ENCODE measurements around the gene THOC7. TPM values are rescaled to one million over a fixed set of nuclear protein-coding genes. Genes with fewer than 3 reads are reported as not detected.
A peak's percentile ranks its signal among the peaks of the same experiment; 100 is the strongest.

The THOC7 gene
- total and polyA plus RNA-seq, 2 donors (not counting 3 experiments of a cell fraction or from before 2014, with no cell fraction given), result 16.9 to 68.7 TPM

DNA sequence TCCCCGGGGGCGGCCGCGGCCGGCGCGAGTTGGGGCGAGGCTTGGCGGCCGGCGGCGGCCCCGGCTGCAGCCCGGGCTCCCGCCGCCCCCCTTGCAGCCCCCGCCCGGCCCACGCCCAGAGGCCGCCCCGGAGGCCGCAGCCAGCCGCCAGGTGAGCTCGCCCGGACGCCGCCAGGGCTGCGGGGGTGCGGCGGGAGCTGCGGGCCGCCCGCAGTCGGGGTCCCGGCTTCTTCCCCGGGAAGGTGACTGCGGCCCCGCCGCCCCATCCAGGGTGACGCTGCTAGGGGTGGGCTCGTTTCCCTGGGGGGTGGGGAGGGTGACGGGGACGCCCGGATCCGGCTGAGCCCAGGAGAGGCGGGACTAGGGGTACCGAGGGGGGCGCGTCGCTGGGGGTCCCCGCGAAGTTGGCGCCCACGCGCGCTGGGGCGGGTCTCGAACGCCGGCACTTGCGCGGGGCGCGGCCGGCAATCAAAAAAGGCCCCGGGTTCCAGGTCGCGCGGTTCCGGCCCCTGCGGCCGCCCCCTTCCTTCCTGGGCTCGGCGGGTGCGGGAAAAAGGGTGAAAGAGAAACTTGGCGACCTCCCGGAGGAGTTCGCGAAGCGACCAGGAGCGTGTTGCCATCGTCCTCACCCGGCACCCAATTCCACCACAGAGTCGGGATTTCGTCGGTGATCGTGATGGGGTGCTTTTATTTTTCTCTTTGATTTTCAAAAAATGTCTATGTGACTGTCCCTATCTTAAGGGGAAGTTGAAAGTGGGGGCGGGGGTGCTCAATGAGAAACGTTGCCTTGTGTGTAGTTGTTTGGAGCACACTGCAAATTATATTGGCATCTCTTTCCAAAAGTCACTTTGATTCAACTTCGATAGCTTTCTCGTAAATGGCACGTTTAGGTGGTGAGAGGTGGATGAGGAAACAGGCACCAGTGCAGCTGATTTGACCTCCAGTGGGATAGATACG, 681 bp upstream of the THOC7 start:
- ChIA-PET CTCF (interaction anchor here (0.8 to 1.3 kb wide), 2 partner anchors 44 to 129 kb away, joined by 3 to 4 read pairs; no protein-coding TSS in a partner anchor), POLR2A (interaction anchor here (0.7 kb wide), 1 partner anchor 33 kb away, joined by 3 read pairs; no protein-coding TSS in a partner anchor)
- TF ChIP-seq, protein P1, sequence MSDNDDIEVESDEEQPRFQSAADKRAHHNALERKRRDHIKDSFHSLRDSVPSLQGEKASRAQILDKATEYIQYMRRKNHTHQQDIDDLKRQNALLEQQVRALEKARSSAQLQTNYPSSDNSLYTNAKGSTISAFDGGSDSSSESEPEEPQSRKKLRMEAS (IDR thresholded peaks at IDR 0.05; ENCODE audit: insufficient read depth, insufficient read length), result no peak
- no peak for TF ChIP-seq FOS (IDR thresholded peaks at IDR 0.05; ENCODE audit: borderline replicate concordance, insufficient read depth, low read length)
- Histone ChIP-seq H3K36me3 (ENCODE audit: control insufficient read depth in 2 of 2, extremely low read depth in 1 of 2, insufficient read depth in 2 of 2, low read length in 2 of 2) (no peaks in the 10 kb centered on the region), H3K9ac (replicated peaks; ENCODE audit: extremely low read depth, insufficient read depth, low read length) (peak overlapping the region; percentile 72), H3K4me1 (ENCODE audit: control insufficient read depth, extremely low read depth, insufficient read depth, low read length) (peaks cover 12% of the 10 kb centered on the region), H3K4me3 (replicated peaks in 1 of 3; ENCODE audit: insufficient read depth in 1 of 3, low read depth in 1 of 3, low read length in 3 of 3) (peak overlapping the region; percentile 41 to 99 (median 68)), H3K9me1 (replicated peaks; ENCODE audit: control insufficient read depth, extremely low read depth, insufficient read depth, low read length) (no peaks in the 10 kb centered on the region), H3K4me2 (ENCODE audit: insufficient read depth, low read length) (peak overlapping the region; percentile 70), H2AFZ (ENCODE audit: low read depth, low read length) (peak overlapping the region; percentile 17), H3K27ac (ENCODE audit: insufficient read depth, low read depth, low read length) (peak overlapping the region; percentile 27), H3K79me2 (ENCODE audit: control insufficient read depth, insufficient read depth, low read length) (peaks cover 60% of the 10 kb centered on the region), H3K9me3 (replicated peaks; ENCODE audit: control insufficient read depth, insufficient read depth, low read length) (no peaks in the 10 kb centered on the region), H4K20me1 (replicated peaks; ENCODE audit: control insufficient read depth, extremely low read depth, insufficient read depth, low read length) (no peaks in the 10 kb centered on the region), H3K27me3 (ENCODE audit: control insufficient read depth in 2 of 2, insufficient read depth in 2 of 2, low read length in 2 of 2) (no peaks in the 10 kb centered on the region)
- FAIRE-seq (peak; percentile 21), DNase-seq (ENCODE audit: low read depth, low spot score) (peak; percentile 44)
- dilution Hi-C loops (cut with MboI; ENCODE audit: extremely low pct_ligation_motif_present, low sequenced_read_pairs), result no loop called here
- intact Hi-C loops (cut with micrococcal nuclease), result loop anchor here (1.0 to 5.0 kb wide), 3 partner anchors 48 to 129 kb away; partner anchors contain the start of gene SCAANT1
- BruUV-seq (replicated peaks), result no TSS peak

DNA sequence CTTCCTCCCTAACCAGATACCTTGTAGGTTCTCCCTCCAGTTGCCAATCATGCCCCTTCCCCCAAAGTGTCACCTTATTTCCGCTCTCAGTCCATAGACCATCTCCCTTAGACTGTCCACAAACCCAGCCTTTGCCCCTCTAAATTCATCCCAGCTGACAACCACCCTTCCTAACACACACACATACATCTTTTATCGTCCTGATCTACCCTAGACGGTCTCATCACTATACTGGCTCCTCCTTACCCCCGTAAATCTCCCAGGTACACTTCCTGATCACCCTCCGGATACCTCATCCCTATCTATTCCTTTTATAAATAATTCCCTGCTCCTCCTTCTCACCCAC, 828 bp downstream of the THOC7 start:
- FAIRE-seq (no peak), DNase-seq (ENCODE audit: low read depth, low spot score) (no peak)
- H3K9me1 ChIP-seq (replicated peaks; ENCODE audit: control insufficient read depth, extremely low read depth, insufficient read depth, low read length), result no peaks in the 10 kb centered on the region
- H3K79me2 ChIP-seq (ENCODE audit: control insufficient read depth, insufficient read depth, low read length), result peaks cover 65% of the 10 kb centered on the region
- dilution Hi-C loops (cut with MboI; ENCODE audit: extremely low pct_ligation_motif_present, low sequenced_read_pairs), result no loop called here
- H3K4me2 ChIP-seq (ENCODE audit: insufficient read depth, low read length), result peak overlapping the region; percentile 93
- TF ChIP-seq, protein P1 (IDR thresholded peaks at IDR 0.05; ENCODE audit: insufficient read depth, insufficient read length), result no peak
- TF ChIP-seq POLR2A (IDR thresholded peaks at IDR 0.05; ENCODE audit: low read depth, low read length), result no peak
- peak overlapping the region; percentile 42 to 99 (median 62) for H3K4me3 ChIP-seq (replicated peaks in 1 of 3; ENCODE audit: insufficient read depth in 1 of 3, low read depth in 1 of 3, low read length in 3 of 3)
- CTCF ChIA-PET, result no interaction called here
- peak overlapping the region; percentile 75 for H3K27ac ChIP-seq (ENCODE audit: insufficient read depth, low read depth, low read length)
- no peaks in the 10 kb centered on the region for H3K27me3 ChIP-seq (ENCODE audit: control insufficient read depth in 2 of 2, insufficient read depth in 2 of 2, low read length in 2 of 2)
- peaks cover 15% of the 10 kb centered on the region for H3K4me1 ChIP-seq (ENCODE audit: control insufficient read depth, extremely low read depth, insufficient read depth, low read length)
- H3K9me3 ChIP-seq (replicated peaks; ENCODE audit: control insufficient read depth, insufficient read depth, low read length), result no peaks in the 10 kb centered on the region
- POLR2A ChIA-PET, result interaction anchor here (0.6 kb wide), 1 partner anchor 158 kb away, joined by 4 read pairs; no protein-coding TSS in a partner anchor
- intact Hi-C loops (cut with micrococcal nuclease), result loop anchor here (5.0 kb wide), 1 partner anchor 100 kb away; no protein-coding TSS in a partner anchor
- H3K36me3 ChIP-seq (ENCODE audit: control insufficient read depth in 2 of 2, extremely low read depth in 1 of 2, insufficient read depth in 2 of 2, low read length in 2 of 2), result no peaks in the 10 kb centered on the region
- peak overlapping the region; percentile 93 for H3K9ac ChIP-seq (replicated peaks; ENCODE audit: extremely low read depth, insufficient read depth, low read length)
- no peaks in the 10 kb centered on the region for H4K20me1 ChIP-seq (replicated peaks; ENCODE audit: control insufficient read depth, extremely low read depth, insufficient read depth, low read length)
- H2AFZ ChIP-seq (ENCODE audit: low read depth, low read length), result peak overlapping the region; percentile 78
- BruUV-seq (replicated peaks), result no TSS peak
